Glomerular visceral epithelial cell (primary cell): ENCODE measurements around the gene MED9.
A peak's percentile ranks its signal among the peaks of the same experiment; 100 is the strongest.
"Not testable (repeated sequence)": the region's sequence is repeated elsewhere in the genome, so short reads cannot be mapped to it uniquely, and the experiment has no call there.

Experiments used
- DNase-seq: peaks from one replicate; pipeline ENCODE4 v3.0.0-alpha.2; 2016; ENCODE audit errors: extremely low spot score

The MED9 gene

GRCh38 chr17:17455173-17455572 lies 21.6 kb upstream of the MED9 start:
- DNase-seq: no peak

GRCh38 chr17:17456251-17456650 lies 20.5 kb upstream of the MED9 start:
- no peak for DNase-seq

GRCh38 chr17:17457680-17458079 lies 19.1 kb upstream of the MED9 start:
- no peak for DNase-seq

GRCh38 chr17:17460038-17460437 lies 16.8 kb upstream of the MED9 start:
- DNase-seq: no peak

GRCh38 chr17:17462048-17462824 lies 14.6 kb upstream of the MED9 start:
- peak; percentile 41 for DNase-seq

GRCh38 chr17:17463821-17464220 lies 13.0 kb upstream of the MED9 start:
- DNase-seq: no peak

GRCh38 chr17:17465878-17466277 lies 10.9 kb upstream of the MED9 start:
- DNase-seq: not testable (repeated sequence)

- no peak for DNase-seq
Measured at GRCh38 chr17:17466511-17466910, 10.3 kb upstream of the MED9 start.

GRCh38 chr17:17467016-17467415 lies 9.8 kb upstream of the MED9 start:
- DNase-seq: no peak

GRCh38 chr17:17467720-17468119 lies 9.1 kb upstream of the MED9 start:
- no peak for DNase-seq

GRCh38 chr17:17468217-17469010 lies 8.4 kb upstream of the MED9 start:
- DNase-seq: no peak

GRCh38 chr17:17469358-17469757 lies 7.4 kb upstream of the MED9 start:
- no peak for DNase-seq

- DNase-seq: no peak
Measured at GRCh38 chr17:17469996-17470395, 6.8 kb upstream of the MED9 start.

GRCh38 chr17:17472333-17472920 lies 4.4 kb upstream of the MED9 start:
- no peak for DNase-seq

- DNase-seq: no peak
Measured at GRCh38 chr17:17474341-17474740, 2.5 kb upstream of the MED9 start.

- no peak for DNase-seq
Measured at GRCh38 chr17:17479209-17479608, 2.4 kb downstream of the MED9 start.

- no peak for DNase-seq
Measured at GRCh38 chr17:17480593-17481148, 3.9 kb downstream of the MED9 start.

- DNase-seq: no peak
Measured at GRCh38 chr17:17481860-17482259, 5.1 kb downstream of the MED9 start.

- no peak for DNase-seq
Measured at GRCh38 chr17:17484451-17484899, 7.7 kb downstream of the MED9 start.

GRCh38 chr17:17485420-17485819 lies 8.6 kb downstream of the MED9 start:
- DNase-seq: no peak

GRCh38 chr17:17486416-17486815 lies 9.6 kb downstream of the MED9 start:
- not testable (repeated sequence) for DNase-seq

GRCh38 chr17:17487998-17488397 lies 11.2 kb downstream of the MED9 start:
- DNase-seq: no peak
